Measurements from ENCODE around the gene ABI3. TPM values are rescaled to one million over a fixed set of nuclear protein-coding genes. Genes with fewer than 3 reads are reported as not detected.

The ABI3 gene
- total and polyA plus RNA-seq, 9 of the 15 experiments (the other 6 are each of a cell fraction or from before 2014, with no cell fraction given), result not detected

GRCh38 chr17:49197346-49197998 is 13.0 kb upstream of the ABI3 start (continued):
- no peak for TF ChIP-seq ZNF609 (CRISPR knock-in tag; IDR thresholded peaks at IDR 0.05; ENCODE audit: borderline replicate concordance)
- TF ChIP-seq CHD2 (IDR thresholded peaks at IDR 0.05; ENCODE audit: low read depth, low read length), result no peak
- TF ChIP-seq, protein P1, sequence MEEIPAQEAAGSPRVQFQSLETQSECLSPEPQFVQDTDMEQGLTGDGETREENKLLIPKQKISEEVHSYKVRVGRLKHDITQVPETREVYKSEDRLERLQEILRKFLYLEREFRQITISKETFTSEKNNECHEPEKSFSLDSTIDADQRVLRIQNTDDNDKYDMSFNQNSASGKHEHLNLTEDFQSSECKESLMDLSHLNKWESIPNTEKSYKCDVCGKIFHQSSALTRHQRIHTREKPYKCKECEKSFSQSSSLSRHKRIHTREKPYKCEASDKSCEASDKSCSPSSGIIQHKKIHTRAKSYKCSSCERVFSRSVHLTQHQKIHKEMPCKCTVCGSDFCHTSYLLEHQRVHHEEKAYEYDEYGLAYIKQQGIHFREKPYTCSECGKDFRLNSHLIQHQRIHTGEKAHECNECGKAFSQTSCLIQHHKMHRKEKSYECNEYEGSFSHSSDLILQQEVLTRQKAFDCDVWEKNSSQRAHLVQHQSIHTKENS (CRISPR knock-in tag; IDR thresholded peaks at IDR 0.05), result no peak
- TF ChIP-seq ASH1L (IDR thresholded peaks at IDR 0.05; ENCODE audit: borderline replicate concordance, low read depth, partially characterized antibody), result no peak
- TF ChIP-seq TEAD2 (tag; IDR thresholded peaks at IDR 0.05), result peak; percentile 29; the same call in 1 of the 2 replicates
- no peak for TF ChIP-seq USF2 (CRISPR knock-in tag; IDR thresholded peaks at IDR 0.05)
- no peak for TF ChIP-seq PYGO2 (tag; IDR thresholded peaks at IDR 0.05)
- no peak for TF ChIP-seq CSDE1 (IDR thresholded peaks at IDR 0.05)
- peak in 1 of 3 experiments; percentile 10; a peak in 1 of 6 replicates for TF ChIP-seq CTCF (IDR thresholded peaks at IDR 0.05 in 2 of 3, conservative IDR thresholded peaks at IDR 0.05 in 1 of 3; ENCODE audit: insufficient read depth in 2 of 3, low read depth in 1 of 3, low read length in 3 of 3)
- no peak for TF ChIP-seq TSC22D4 (tag; IDR thresholded peaks at IDR 0.05)
- TF ChIP-seq E2F1 (CRISPR knock-in tag; IDR thresholded peaks at IDR 0.05), result no peak

All from K562 (cell line).